ENCODE measurements around the gene ATP13A3.

GRCh38 chr3:194446172-194446571 is 40.6 kb downstream of the ATP13A3 start:
- TF ChIP-seq CTCF (IDR thresholded peaks at IDR 0.05) (no peak), EP300 (IDR thresholded peaks at IDR 0.05) (no peak), POLR2AphosphoS5 (IDR thresholded peaks at IDR 0.05) (no peak)
